Measurements from ENCODE around the gene LETM1. TPM values are rescaled to one million over a fixed set of nuclear protein-coding genes. Genes with fewer than 3 reads are reported as not detected.

LETM1 gene
- total and polyA plus RNA-seq, 2 of the 13 experiments (the other 11 are each of a cell fraction or from before 2014, with no cell fraction given) = 9.7 to 41.6 TPM

DNA sequence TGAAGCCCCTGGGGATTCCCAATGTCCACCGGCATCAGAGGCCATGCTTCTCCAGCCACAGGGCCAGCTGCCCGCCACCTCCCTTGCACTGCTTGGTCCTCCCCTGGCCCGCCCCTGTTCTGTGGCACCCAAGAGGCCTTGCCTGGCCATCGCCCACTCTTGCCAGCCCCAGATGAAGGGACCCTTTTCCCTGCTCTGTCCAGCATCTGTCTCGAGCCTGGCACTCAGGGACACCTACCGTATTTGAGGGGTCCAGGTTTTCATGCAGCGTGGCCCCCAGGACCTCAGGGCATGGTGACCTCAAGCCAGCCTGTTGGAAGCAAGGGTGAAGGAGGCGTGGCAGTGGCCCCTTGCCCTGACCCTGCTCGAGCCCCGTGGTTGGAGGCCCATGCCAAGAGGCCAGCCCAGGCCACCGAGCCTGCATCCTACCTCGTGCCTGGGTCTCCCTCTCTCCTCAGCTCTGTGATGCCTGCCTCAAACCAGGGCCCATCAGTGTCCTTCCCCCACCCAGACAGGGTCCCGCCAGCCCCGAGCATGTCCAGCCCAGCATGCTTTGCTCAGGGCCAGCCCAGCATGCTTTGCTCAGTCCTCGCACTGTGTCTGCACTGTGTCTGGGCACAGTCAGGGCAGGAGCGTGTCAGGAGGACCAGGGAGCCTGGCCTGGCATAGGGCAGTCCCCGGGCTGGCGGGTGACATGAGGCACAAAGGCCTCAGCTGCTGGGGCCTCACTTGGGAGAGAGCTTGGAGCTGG, 77.1 kb downstream of the LETM1 start (continued):
- no peak for TF ChIP-seq GZF1 (CRISPR knock-in tag; IDR thresholded peaks at IDR 0.05)
- TF ChIP-seq, protein P1, sequence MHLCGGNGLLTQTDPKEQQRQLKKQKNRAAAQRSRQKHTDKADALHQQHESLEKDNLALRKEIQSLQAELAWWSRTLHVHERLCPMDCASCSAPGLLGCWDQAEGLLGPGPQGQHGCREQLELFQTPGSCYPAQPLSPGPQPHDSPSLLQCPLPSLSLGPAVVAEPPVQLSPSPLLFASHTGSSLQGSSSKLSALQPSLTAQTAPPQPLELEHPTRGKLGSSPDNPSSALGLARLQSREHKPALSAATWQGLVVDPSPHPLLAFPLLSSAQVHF (CRISPR knock-in tag; IDR thresholded peaks at IDR 0.05) = no peak
- TF ChIP-seq ZSCAN31 (CRISPR knock-in tag; IDR thresholded peaks at IDR 0.05; ENCODE audit: low read depth) = no peak
- TF ChIP-seq XBP1 (CRISPR knock-in tag; IDR thresholded peaks at IDR 0.05) = no peak
- no peak for TF ChIP-seq ZNF792 (CRISPR knock-in tag; IDR thresholded peaks at IDR 0.05)
- TF ChIP-seq, protein P2, sequence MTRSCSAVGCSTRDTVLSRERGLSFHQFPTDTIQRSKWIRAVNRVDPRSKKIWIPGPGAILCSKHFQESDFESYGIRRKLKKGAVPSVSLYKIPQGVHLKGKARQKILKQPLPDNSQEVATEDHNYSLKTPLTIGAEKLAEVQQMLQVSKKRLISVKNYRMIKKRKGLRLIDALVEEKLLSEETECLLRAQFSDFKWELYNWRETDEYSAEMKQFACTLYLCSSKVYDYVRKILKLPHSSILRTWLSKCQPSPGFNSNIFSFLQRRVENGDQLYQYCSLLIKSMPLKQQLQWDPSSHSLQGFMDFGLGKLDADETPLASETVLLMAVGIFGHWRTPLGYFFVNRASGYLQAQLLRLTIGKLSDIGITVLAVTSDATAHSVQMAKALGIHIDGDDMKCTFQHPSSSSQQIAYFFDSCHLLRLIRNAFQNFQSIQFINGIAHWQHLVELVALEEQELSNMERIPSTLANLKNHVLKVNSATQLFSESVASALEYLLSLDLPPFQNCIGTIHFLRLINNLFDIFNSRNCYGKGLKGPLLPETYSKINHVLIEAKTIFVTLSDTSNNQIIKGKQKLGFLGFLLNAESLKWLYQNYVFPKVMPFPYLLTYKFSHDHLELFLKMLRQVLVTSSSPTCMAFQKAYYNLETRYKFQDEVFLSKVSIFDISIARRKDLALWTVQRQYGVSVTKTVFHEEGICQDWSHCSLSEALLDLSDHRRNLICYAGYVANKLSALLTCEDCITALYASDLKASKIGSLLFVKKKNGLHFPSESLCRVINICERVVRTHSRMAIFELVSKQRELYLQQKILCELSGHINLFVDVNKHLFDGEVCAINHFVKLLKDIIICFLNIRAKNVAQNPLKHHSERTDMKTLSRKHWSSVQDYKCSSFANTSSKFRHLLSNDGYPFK (CRISPR knock-in tag; IDR thresholded peaks at IDR 0.05; ENCODE audit: borderline replicate concordance) = no peak; the same call in 1 of the 2 replicates
- no peak for TF ChIP-seq ZNF501 (CRISPR knock-in tag; IDR thresholded peaks at IDR 0.05)
- no peak for TF ChIP-seq IRX3 (CRISPR knock-in tag; IDR thresholded peaks at IDR 0.05; ENCODE audit: borderline replicate concordance, low read depth)
- no peak for TF ChIP-seq YEATS4 (CRISPR knock-in tag; IDR thresholded peaks at IDR 0.05; ENCODE audit: borderline replicate concordance)
- TF ChIP-seq ZNF660 (CRISPR knock-in tag; IDR thresholded peaks at IDR 0.05; ENCODE audit: borderline replicate concordance, low read depth) = no peak
- TF ChIP-seq ZFP37 (CRISPR knock-in tag; IDR thresholded peaks at IDR 0.05; ENCODE audit: borderline replicate concordance) = no peak
- no peak for TF ChIP-seq ZBTB3 (CRISPR knock-in tag; IDR thresholded peaks at IDR 0.05; ENCODE audit: borderline replicate concordance, low read depth)
- TF ChIP-seq KLF6 (CRISPR knock-in tag; IDR thresholded peaks at IDR 0.05) = no peak
- TF ChIP-seq ZNF615 (CRISPR knock-in tag; IDR thresholded peaks at IDR 0.05; ENCODE audit: borderline replicate concordance) = no peak
- no peak for TF ChIP-seq ZNF674 (CRISPR knock-in tag; IDR thresholded peaks at IDR 0.05; ENCODE audit: low read depth)
- no peak for TF ChIP-seq JARID2 (CRISPR knock-in tag; IDR thresholded peaks at IDR 0.05; ENCODE audit: insufficient replicate concordance)
- TF ChIP-seq, protein P3, sequence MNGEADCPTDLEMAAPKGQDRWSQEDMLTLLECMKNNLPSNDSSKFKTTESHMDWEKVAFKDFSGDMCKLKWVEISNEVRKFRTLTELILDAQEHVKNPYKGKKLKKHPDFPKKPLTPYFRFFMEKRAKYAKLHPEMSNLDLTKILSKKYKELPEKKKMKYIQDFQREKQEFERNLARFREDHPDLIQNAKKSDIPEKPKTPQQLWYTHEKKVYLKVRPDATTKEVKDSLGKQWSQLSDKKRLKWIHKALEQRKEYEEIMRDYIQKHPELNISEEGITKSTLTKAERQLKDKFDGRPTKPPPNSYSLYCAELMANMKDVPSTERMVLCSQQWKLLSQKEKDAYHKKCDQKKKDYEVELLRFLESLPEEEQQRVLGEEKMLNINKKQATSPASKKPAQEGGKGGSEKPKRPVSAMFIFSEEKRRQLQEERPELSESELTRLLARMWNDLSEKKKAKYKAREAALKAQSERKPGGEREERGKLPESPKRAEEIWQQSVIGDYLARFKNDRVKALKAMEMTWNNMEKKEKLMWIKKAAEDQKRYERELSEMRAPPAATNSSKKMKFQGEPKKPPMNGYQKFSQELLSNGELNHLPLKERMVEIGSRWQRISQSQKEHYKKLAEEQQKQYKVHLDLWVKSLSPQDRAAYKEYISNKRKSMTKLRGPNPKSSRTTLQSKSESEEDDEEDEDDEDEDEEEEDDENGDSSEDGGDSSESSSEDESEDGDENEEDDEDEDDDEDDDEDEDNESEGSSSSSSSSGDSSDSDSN (CRISPR knock-in tag; IDR thresholded peaks at IDR 0.05) = no peak
- no peak for TF ChIP-seq SP1 (IDR thresholded peaks at IDR 0.05)
- no peak for TF ChIP-seq SP1 (CRISPR knock-in tag; IDR thresholded peaks at IDR 0.05)
- no peak for TF ChIP-seq ZMYM3 (CRISPR knock-in tag; IDR thresholded peaks at IDR 0.05)
- TF ChIP-seq ERF (CRISPR knock-in tag; IDR thresholded peaks at IDR 0.05) = no peak
- TF ChIP-seq NRL (CRISPR knock-in tag; IDR thresholded peaks at IDR 0.05; ENCODE audit: borderline replicate concordance) = no peak
- no peak for TF ChIP-seq ZNF510 (CRISPR knock-in tag; IDR thresholded peaks at IDR 0.05; ENCODE audit: low read depth)
